OCI-M2 (cell line): ENCODE data around the gene TRIM56.
"Not testable (repeated sequence)": the region's sequence is repeated elsewhere in the genome, so short reads cannot be mapped to it uniquely, and the experiment has no call there.

Experiments
- DNase-seq: peaks from one replicate; lab custom pipeline; 2025; ENCODE audit not compliant: unreplicated experiment; lab: John Stamatoyannopoulos, UW

The TRIM56 gene

GRCh38 chr7:101085162-101085964 is at the start of gene TRIM56:
Gene TRIM56 (plus strand): TSS chr7:101085481. CDS start chr7:101087313, 1,832 bp downstream.
- no peak for DNase-seq

GRCh38 chr7:101035941-101036340 is 49.3 kb upstream of the TRIM56 start:
- DNase-seq, result no peak

GRCh38 chr7:101041283-101041682 is 44.0 kb upstream of the TRIM56 start:
- DNase-seq, result not testable (repeated sequence)

- DNase-seq, result no peak
These were observed 26.9 kb upstream of the TRIM56 start for GRCh38 chr7:101058355-101058754.

GRCh38 chr7:101059620-101059942 is 25.7 kb upstream of the TRIM56 start:
- no peak for DNase-seq

GRCh38 chr7:101060992-101061391 is 24.3 kb upstream of the TRIM56 start:
- no peak for DNase-seq

GRCh38 chr7:101064176-101064550 is 21.1 kb upstream of the TRIM56 start:
- DNase-seq, result not testable (repeated sequence)

GRCh38 chr7:101065162-101065561 is 20.1 kb upstream of the TRIM56 start:
- DNase-seq, result not testable (repeated sequence)

- DNase-seq, result no peak
These were observed 19.0 kb upstream of the TRIM56 start for GRCh38 chr7:101066141-101066832.

GRCh38 chr7:101066833-101067177 is 18.5 kb upstream of the TRIM56 start:
- no peak for DNase-seq

GRCh38 chr7:101068401-101068800 is 16.9 kb upstream of the TRIM56 start:
- no peak for DNase-seq

GRCh38 chr7:101071362-101072104 is 13.7 kb upstream of the TRIM56 start:
- not testable (repeated sequence) for DNase-seq

GRCh38 chr7:101075646-101076045 is 9.6 kb upstream of the TRIM56 start:
- no peak for DNase-seq

- DNase-seq, result not testable (repeated sequence)
These were observed 9.1 kb upstream of the TRIM56 start for GRCh38 chr7:101076183-101076582.

GRCh38 chr7:101077303-101078086 is 7.8 kb upstream of the TRIM56 start:
- DNase-seq, result peak; percentile 29

GRCh38 chr7:101081432-101081831 is 3.8 kb upstream of the TRIM56 start:
- DNase-seq, result no peak

GRCh38 chr7:101084865-101085161 is 468 bp upstream of the TRIM56 start:
- no peak for DNase-seq

- no peak for DNase-seq
These were observed 2.2 kb downstream of the TRIM56 start for GRCh38 chr7:101087334-101088068.

GRCh38 chr7:101088069-101088425 is 2.8 kb downstream of the TRIM56 start:
- no peak for DNase-seq

- no peak for DNase-seq
These were observed 3.7 kb downstream of the TRIM56 start for GRCh38 chr7:101088858-101089529.
